IPS-15b (cell line): ENCODE measurements around the gene LYSMD2.

Experiments used
- H3K27me3 ChIP-seq: one replicate; pipeline ENCODE4 v1.6.1; 2013; ENCODE audit warnings: low read length; ENCODE audit not compliant: control insufficient read depth, insufficient read depth
- H3K36me3 ChIP-seq: one replicate; pipeline ENCODE4 v1.6.1; 2013; ENCODE audit warnings: low read length; ENCODE audit not compliant: control insufficient read depth, insufficient read depth
- H3K4me1 ChIP-seq: one replicate; pipeline ENCODE4 v1.6.1; 2013; ENCODE audit warnings: mild to moderate bottlenecking, low read length; ENCODE audit not compliant: control insufficient read depth, insufficient read depth
- H3K4me3 ChIP-seq: one replicate; pipeline ENCODE4 v1.5.1; 2013; ENCODE audit warnings: low read depth, low read length
- H3K9ac ChIP-seq: one replicate; pipeline ENCODE4 v1.6.1; 2013; ENCODE audit warnings: low read depth, mild to moderate bottlenecking, low read length
- H3K9me3 ChIP-seq: one replicate; pipeline ENCODE4 v1.6.1; 2013; ENCODE audit warnings: mild to moderate bottlenecking, low read length; ENCODE audit not compliant: control insufficient read depth, insufficient read depth

The LYSMD2 gene

DNA sequence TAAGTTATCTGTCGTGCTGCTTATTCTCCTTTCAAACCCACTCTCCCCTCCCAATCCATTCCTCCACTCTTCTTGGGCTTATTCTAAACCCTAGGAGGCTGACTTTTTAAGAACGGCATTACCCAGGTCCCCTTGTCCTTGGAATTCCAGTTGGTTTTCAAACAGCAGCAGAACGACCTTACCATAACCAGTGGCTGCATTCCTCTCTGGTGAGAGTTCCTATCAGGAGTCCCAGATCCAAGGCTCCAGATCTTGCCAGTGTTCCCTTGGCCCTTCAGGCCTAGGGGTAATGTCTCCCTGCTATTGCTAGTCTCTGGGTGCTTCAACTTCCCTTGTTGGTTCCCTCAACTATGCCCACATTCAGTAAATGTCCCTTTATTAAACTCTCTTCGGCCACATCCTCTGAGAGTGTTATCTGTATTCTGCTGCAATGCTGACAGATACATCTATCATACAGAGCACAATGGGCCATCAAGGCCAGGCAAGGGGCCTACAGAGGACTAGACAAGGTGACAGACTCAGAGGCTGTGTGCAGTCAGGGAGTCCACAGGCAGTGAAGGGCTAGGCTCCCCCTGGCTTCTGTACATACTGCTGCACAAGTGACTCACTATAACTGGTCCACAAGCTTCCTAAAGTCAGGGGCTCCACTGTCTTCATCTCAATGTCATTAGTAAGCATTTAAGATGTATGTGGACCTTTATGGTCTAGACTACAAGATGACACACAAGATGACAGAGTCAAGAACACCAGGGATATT is 10.1 kb downstream of the LYSMD2 start:
- no peak overlapping the region for H3K9ac ChIP-seq

DNA sequence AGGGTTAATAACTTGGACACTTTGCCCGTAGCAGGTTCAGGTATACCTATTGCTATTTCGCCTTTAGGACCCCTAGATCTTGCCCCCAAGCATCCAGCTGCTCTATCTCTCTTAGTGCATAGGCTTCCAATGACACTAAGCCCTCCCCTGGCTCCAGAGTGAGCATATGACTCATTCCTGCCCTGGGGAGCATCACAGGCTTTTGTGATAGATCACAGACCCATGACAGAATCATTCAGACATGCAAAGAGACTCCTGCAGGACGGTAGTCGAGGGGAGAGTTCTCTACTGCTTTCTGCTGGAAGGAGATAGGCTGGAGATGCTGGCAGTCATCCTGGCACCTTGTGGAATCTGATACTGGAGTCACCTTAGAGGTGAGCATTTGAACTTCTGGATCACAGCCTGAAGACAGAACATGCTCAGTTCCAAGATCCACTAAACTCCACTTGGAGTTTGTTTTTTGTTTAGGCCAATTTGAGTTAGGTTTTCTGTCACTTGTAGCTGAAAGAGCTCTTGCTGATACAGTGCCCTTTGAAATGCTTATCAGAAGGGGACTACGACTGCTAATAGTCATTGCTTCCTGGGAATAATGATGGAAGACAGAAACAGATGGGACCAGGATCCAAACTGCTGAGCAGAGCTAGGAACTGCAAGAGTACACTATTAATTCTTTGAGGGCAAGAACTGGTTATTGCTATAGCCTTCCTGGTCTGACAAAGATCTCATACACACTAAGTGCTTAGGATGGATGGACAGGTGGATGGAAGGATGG is 11.0 kb downstream of the LYSMD2 start:
- Histone ChIP-seq H3K4me1 (peaks cover 10% of the 10 kb centered on the region), H3K9ac (no peak overlapping the region), H3K36me3 (no peaks in the 10 kb centered on the region), H3K4me3 (no peak overlapping the region), H3K9me3 (no peaks in the 10 kb centered on the region), H3K27me3 (no peaks in the 10 kb centered on the region)

More for the DNA sequence above, 10.1 kb downstream of the LYSMD2 start:
- Histone ChIP-seq H3K36me3 (no peaks in the 10 kb centered on the region), H3K9me3 (no peaks in the 10 kb centered on the region), H3K27me3 (no peaks in the 10 kb centered on the region), H3K4me3 (no peak overlapping the region), H3K4me1 (peaks cover 14% of the 10 kb centered on the region)

DNA sequence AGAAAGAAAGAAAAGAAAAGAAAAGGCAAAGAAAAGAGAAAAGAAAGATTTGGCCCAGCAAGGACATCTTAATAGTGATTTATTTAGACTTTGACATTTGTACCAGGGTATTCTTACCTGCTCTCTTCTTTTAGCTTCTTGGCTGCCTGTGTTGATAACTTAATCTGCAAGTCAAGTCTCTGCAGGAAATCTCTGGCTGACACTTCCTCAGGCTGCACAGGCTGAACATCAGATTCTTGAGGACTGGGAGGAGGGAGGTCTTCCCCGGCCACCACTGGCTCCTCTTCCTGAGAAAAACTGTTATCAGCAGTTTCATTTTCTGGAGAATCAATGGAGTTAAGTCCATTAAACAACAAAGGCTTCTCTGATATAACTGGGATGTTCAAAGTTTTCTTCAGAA is 12.8 kb downstream of the LYSMD2 start:
- H3K36me3 ChIP-seq, result no peaks in the 10 kb centered on the region
- no peak overlapping the region for H3K9ac ChIP-seq
- peaks cover 8% of the 10 kb centered on the region for H3K4me1 ChIP-seq
- H3K4me3 ChIP-seq, result no peak overlapping the region
- no peaks in the 10 kb centered on the region for H3K9me3 ChIP-seq
- H3K27me3 ChIP-seq, result no peaks in the 10 kb centered on the region

DNA sequence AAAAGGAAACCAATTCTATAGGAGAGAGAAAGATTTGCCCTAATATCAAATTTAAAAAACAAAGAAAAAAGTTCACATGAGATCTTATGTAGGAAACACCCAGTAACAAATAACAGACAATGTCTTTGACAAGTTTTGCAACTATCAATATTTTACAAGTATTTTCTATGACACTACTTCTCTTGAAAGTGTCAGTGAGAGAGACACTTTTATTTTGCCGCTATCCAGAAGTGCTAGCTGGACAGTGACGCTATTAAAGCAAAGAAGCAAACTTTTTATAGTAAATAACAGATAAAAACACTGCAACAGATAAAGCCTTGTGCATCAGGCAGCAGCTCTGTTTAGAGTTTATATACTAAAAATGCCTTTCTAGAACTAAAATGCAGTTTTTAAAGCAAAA is 13.3 kb downstream of the LYSMD2 start:
- H3K27me3 ChIP-seq, result no peaks in the 10 kb centered on the region
- H3K4me3 ChIP-seq, result no peak overlapping the region
- no peaks in the 10 kb centered on the region for H3K36me3 ChIP-seq
- H3K9me3 ChIP-seq, result no peaks in the 10 kb centered on the region
- no peak overlapping the region for H3K9ac ChIP-seq
- peaks cover 8% of the 10 kb centered on the region for H3K4me1 ChIP-seq

DNA sequence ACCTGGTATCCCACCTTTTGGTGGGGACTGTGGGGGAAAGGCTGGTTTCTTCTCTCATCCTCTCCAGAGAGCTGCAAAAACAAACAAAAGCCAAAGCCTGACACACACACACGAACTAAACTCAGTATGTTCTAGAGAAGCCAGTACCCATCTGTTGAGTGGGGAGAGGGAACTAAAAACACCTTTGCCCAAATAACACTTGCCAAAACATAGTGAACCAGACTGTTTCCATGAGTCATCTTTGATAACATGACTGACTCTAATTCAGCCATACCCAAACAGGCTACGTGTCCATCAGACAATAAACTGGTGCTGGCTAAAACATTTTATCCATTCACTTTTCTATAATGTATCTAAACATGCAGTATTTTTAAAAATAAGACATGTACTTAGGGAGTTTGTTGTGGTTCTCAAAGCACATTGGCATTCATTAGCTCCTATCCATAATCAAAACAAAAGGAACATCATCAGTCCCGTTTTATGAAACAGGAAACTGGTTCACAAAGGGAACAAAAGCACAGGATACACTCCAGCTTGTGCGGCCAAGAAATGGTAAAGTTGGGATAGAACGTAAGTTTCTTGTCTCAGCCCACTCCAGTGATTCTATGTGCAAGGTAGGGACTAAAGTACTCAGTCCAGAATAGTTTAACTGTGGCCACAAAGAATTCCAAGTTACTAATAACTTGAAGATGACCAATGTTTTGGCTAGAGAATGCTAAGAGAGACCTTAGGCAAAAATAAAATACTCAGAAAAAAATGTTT is 16.1 kb downstream of the LYSMD2 start:
- no peak overlapping the region for H3K9ac ChIP-seq
- no peak overlapping the region for H3K4me3 ChIP-seq
- H3K36me3 ChIP-seq, result no peaks in the 10 kb centered on the region
- H3K4me1 ChIP-seq, result peaks cover 3% of the 10 kb centered on the region
- no peaks in the 10 kb centered on the region for H3K27me3 ChIP-seq
- no peaks in the 10 kb centered on the region for H3K9me3 ChIP-seq

DNA sequence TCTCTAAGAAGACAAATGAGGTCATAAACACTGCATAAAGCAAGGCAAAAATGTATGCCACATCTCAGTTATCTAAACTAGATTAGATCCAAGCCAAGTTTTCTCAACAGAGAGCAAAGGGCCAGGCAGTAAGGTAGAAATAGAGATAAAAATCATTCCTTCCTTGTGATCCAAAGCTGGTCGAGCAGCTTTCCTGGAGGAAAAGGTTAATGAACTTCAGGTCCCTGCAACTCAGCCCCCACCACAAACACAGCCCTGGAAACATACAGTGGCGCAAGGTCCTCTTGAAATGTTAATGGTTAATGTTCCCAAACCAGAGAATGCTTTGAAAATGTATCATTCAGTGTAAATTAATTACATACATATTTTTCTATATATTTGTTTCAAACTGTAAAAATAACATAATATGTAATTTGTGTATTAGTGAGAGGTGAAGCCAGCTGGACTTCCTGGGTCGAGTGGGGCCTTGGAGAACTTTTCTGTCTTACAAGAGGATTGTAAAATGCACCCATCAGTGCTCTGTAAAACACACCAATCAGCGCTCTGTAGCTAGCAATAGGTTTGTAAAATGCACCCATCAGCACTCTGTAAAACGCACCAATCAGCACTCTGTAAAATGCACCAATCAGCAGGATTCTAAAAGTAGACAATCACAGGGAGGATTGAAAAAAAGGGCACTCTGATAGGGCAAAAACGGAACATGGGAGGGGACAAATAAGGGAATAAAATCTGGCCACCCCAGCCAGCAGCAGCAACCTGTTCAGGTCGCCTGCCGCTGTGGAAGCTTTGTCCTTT is 17.1 kb downstream of the LYSMD2 start:
- Histone ChIP-seq H3K4me1 (no peaks in the 10 kb centered on the region), H3K36me3 (no peaks in the 10 kb centered on the region), H3K9me3 (no peaks in the 10 kb centered on the region), H3K4me3 (no peak overlapping the region), H3K9ac (no peak overlapping the region), H3K27me3 (no peaks in the 10 kb centered on the region)

DNA sequence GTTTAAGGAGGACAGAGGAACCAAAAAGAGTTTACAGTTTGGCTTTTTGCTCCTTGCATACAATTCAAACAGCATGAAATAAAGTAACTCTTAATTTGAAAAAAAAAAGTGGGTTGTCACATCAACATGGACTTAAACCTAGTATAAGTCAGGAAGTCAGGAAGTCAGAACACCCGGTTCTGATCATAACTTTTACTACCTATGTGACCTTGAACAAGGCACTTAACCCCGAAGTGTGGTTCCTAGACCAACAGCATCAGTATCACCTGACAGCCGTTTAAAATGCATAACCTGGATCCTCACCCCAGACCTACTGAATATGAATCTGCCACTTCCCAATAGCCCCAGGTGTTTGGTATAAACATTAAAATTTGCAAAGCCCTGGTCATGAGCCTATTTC is 18.7 kb downstream of the LYSMD2 start:
- Histone ChIP-seq H3K27me3 (no peaks in the 10 kb centered on the region), H3K4me1 (no peaks in the 10 kb centered on the region), H3K4me3 (no peak overlapping the region), H3K36me3 (no peaks in the 10 kb centered on the region), H3K9ac (no peak overlapping the region), H3K9me3 (no peaks in the 10 kb centered on the region)

DNA sequence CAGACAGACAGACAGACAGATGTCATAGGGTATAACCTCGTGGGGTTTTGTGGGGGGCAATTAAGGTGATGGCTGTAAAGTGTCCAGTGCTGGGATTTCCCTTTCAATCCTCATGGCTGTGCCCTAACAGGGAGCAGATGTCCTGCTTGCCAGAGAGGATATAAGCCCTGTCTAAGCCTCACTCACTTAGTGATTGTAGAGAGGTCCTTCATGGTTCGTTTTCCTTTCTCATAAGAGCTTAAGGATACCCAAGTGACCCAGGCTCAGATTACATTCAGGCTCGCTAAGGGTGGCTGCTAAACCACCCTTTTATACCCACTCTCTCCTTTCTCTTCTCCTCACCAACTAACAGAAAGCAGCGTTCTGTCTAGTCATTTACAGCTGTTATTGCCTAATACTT is 19.2 kb downstream of the LYSMD2 start:
- no peaks in the 10 kb centered on the region for H3K36me3 ChIP-seq
- no peak overlapping the region for H3K9ac ChIP-seq
- no peaks in the 10 kb centered on the region for H3K9me3 ChIP-seq
- H3K4me3 ChIP-seq, result no peak overlapping the region
- no peaks in the 10 kb centered on the region for H3K27me3 ChIP-seq
- H3K4me1 ChIP-seq, result no peaks in the 10 kb centered on the region

DNA sequence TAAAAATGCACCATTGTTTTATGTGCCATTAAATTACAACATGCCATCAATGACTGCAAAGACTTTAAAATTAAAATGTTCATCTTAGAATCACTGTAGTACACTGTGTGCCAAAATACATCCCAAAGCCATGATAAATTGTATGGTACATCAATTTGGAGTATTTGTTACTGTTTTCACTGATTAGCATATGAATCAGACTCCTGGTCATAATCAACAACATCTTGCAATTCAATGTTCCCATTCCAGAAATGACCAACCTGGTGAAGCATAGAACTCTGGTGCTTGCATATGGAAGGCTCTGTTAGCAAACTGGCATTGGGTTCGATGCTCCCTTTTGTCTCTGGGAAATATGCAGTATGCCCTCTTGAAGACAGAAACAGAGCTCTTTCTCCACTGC is 22.5 kb downstream of the LYSMD2 start:
- Histone ChIP-seq H3K4me3 (no peak overlapping the region), H3K4me1 (no peaks in the 10 kb centered on the region), H3K36me3 (no peaks in the 10 kb centered on the region), H3K9me3 (no peaks in the 10 kb centered on the region), H3K27me3 (no peaks in the 10 kb centered on the region), H3K9ac (no peak overlapping the region)

DNA sequence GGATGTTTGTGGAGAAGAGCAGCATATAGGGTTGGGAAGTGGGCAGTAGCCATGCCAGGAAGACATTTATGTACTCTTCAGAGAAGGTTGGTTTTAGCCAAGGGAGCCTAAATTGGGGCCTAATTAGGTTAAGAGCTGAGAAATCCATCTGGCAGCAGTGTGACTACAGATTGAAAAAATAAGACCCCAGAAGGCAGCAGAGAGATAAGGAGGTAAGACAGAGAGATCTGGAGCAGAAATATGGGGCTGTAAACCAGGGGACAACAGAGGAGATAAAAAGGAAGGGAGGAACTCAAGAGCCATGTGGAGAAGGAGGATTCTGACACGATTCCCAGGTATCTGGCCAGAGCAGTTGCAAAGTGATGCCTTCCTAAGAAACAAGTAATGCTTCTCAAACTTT is 23.3 kb downstream of the LYSMD2 start:
- no peak overlapping the region for H3K9ac ChIP-seq
- no peaks in the 10 kb centered on the region for H3K36me3 ChIP-seq
- H3K9me3 ChIP-seq, result no peaks in the 10 kb centered on the region
- H3K4me1 ChIP-seq, result no peaks in the 10 kb centered on the region
- no peak overlapping the region for H3K4me3 ChIP-seq
- no peaks in the 10 kb centered on the region for H3K27me3 ChIP-seq

DNA sequence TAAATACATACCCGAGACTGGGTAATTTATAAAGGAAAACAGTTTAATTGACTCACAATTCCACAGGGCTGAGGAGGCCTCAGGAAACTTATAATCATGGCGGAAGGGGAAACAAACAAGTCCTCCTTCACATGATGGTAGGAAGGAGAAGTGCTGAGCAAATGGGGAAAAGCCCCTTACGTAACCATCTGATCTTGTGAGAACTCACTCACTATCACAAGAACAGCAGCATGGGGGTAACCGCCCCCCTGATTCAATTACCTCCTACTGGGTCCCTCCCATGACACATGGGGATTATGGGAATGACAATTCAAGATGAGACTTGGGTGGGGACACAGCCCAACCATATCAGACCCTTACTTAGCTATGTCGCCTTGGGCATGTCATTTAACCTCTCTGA is 28.4 kb downstream of the LYSMD2 start:
- no peaks in the 10 kb centered on the region for H3K27me3 ChIP-seq
- H3K9ac ChIP-seq, result no peak overlapping the region
- H3K36me3 ChIP-seq, result no peaks in the 10 kb centered on the region
- H3K4me3 ChIP-seq, result no peak overlapping the region
- H3K4me1 ChIP-seq, result no peaks in the 10 kb centered on the region
- H3K9me3 ChIP-seq, result no peaks in the 10 kb centered on the region
